Glutamatergic neuron (in vitro differentiated cells): ENCODE measurements around the gene PICK1. TPM values are rescaled to one million over a fixed set of nuclear protein-coding genes. Genes with fewer than 3 reads are reported as not detected.

Source experiments
- DNase-seq: peaks from one replicate; pipeline ENCODE4 v3.0.0; 2022
- H3K27ac Mint-ChIP-seq: one replicate; pipeline ENCODE4 v1.8.0; 2020; ENCODE audit warnings: mild to moderate bottlenecking, mixed read lengths, inconsistent platforms; ENCODE audit not compliant: unreplicated experiment
- H3K27me3 Mint-ChIP-seq: one replicate; pipeline ENCODE4 v1.8.0; 2020; ENCODE audit warnings: mild to moderate bottlenecking, moderate library complexity, mixed read lengths, inconsistent platforms; ENCODE audit not compliant: unreplicated experiment
- H3K36me3 Mint-ChIP-seq: one replicate; pipeline ENCODE4 v1.8.0; 2020; ENCODE audit warnings: mild to moderate bottlenecking, mixed read lengths, inconsistent platforms; ENCODE audit not compliant: unreplicated experiment
- H3K4me1 Mint-ChIP-seq: one replicate; pipeline ENCODE4 v1.8.0; 2020; ENCODE audit warnings: mild to moderate bottlenecking, low read depth, mixed read lengths, inconsistent platforms; ENCODE audit not compliant: unreplicated experiment
- H3K4me3 Mint-ChIP-seq: one replicate; pipeline ENCODE4 v1.8.0; 2020; ENCODE audit warnings: mild to moderate bottlenecking, mixed read lengths, inconsistent platforms; ENCODE audit not compliant: unreplicated experiment
- H3K9me3 Mint-ChIP-seq: one replicate; pipeline ENCODE4 v1.8.0; 2020; ENCODE audit warnings: mild to moderate bottlenecking, moderate library complexity, mixed read lengths, inconsistent platforms; ENCODE audit not compliant: unreplicated experiment
- CTCF ChIP-seq: fragments of 200-600 bp; sonication (generic); IDR thresholded peaks from one replicate; pipeline ENCODE4 v1.5.0; 2021; ENCODE audit not compliant: partially characterized antibody, unreplicated experiment
- total RNA-seq: library from RNA; stranded (reverse); fragmentation: NEBNext Ultra II Directional; extraction: Animal tissue kit (Norgen Biotek cat#: 25700); gene quantifications from one replicate; pipeline ENCODE4 v1.2.1, GENCODE V29; 2021; ENCODE audit not compliant: unreplicated experiment

Gene PICK1
- total RNA-seq, 1 donor from 2014 or later, result 44.8 TPM

DNA sequence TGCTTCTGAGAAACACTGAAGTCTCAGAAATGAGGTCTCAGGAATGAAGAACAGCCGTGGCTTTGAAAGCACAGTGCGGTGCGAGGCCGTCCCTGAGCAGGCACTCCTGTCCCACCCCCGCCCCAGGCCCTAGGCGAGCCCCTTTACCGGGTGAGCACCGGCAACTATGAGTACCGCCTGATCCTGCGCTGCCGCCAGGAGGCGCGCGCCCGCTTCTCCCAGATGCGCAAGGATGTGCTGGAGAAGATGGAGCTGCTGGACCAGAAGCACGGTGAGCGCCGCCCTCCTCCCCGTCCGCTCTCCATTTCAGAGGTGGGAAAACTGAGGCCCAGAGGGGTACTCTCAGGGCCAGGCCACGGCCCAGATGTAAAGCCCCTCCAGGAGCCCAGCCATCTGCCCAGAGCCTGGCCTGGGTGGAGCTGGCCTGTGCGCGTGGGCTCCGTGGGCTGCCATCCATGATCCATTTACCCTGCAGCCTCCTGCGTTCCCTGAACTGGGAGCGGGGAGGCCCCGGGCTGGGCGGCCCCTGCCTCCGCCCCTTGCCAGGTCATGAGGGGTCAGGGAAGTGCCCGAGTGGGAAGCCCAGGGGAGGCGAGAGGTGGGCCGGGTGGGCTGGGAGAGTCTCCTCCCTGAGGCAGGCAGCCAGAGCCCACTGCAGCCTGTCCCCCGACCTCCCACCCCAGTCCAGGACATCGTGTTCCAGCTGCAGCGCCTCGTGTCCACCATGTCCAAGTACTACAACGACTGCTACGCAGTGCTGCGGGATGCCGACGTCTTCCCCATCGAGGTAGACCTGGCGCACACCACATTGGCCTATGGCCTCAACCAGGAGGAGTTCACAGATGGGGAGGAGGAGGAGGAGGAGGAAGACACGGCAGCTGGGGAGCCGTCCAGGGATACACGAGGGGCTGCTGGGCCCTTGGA lies 17.2 kb downstream of the PICK1 start:
- peak; percentile 79 for DNase-seq
- peak overlapping the region; percentile 23 for H3K27ac Mint-ChIP-seq

DNA sequence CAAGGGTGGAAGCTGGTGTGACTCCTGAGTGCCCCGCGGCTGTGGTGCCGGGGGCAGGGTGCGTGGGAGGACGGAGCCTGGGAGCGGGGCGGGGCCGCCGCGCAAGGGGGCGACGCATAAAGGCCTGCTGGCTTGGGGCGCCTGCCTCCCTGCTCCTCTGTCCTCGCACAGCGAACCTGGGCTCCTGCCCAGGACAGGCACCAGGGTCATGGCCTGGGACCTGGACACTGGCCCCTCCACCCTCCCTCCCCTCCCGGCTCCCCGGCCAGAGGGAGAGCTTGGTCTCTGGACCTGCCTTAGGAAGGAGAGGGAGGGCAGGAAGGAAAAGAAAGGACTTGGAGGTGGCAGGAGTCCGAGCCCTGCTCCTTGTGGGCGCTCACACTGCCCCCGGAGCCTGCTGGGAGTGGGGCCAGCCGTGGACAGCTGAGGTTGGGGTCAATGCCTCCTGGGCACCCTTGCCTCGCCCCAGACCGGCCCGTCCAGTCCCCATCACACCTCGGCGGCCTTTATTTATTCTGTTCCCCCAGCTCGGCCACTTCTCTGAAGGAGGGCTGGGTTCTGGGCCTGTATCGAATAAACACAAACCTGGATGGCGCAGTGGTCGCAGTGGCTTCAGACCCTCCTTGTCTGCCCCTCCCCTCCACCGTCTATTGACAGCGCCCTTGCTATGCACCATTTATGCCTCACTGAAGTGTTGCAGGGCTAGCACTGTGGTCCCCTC lies 18.1 kb downstream of the PICK1 start:
- TF ChIP-seq CTCF, result no peak
- Mint-ChIP-seq H3K27ac (no peak overlapping the region), H3K9me3 (peaks cover 8% of the 10 kb centered on the region)

More for the DNA sequence above, 17.2 kb downstream of the PICK1 start:
- H3K9me3 Mint-ChIP-seq, result peaks cover 7% of the 10 kb centered on the region
- peaks cover 18% of the 10 kb centered on the region for H3K4me1 Mint-ChIP-seq
- H3K27me3 Mint-ChIP-seq, result peaks cover 10% of the 10 kb centered on the region
- no peaks in the 10 kb centered on the region for H3K36me3 Mint-ChIP-seq
- no peak overlapping the region for H3K4me3 Mint-ChIP-seq
- peak; percentile 66 for TF ChIP-seq CTCF

GRCh38 chr22:38075961-38076360 lies 18.8 kb downstream of the PICK1 start:
- H3K4me3 Mint-ChIP-seq, result no peak overlapping the region
- H3K4me1 Mint-ChIP-seq, result peaks cover 4% of the 10 kb centered on the region
- no peak overlapping the region for H3K27ac Mint-ChIP-seq
- no peaks in the 10 kb centered on the region for H3K36me3 Mint-ChIP-seq
- peaks cover 10% of the 10 kb centered on the region for H3K27me3 Mint-ChIP-seq
- no peak for DNase-seq
- H3K9me3 Mint-ChIP-seq, result peaks cover 8% of the 10 kb centered on the region
- no peak for TF ChIP-seq CTCF

More for the DNA sequence above, 18.1 kb downstream of the PICK1 start:
- Mint-ChIP-seq H3K27me3 (peaks cover 10% of the 10 kb centered on the region), H3K4me1 (peaks cover 9% of the 10 kb centered on the region), H3K4me3 (no peak overlapping the region), H3K36me3 (no peaks in the 10 kb centered on the region)
- no peak for DNase-seq

GRCh38 chr22:38077096-38077495 lies 19.9 kb downstream of the PICK1 start:
- DNase-seq, result no peak
- Mint-ChIP-seq H3K27ac (no peak overlapping the region), H3K36me3 (no peaks in the 10 kb centered on the region), H3K4me3 (peak overlapping the region; percentile 50), H3K9me3 (peaks cover 5% of the 10 kb centered on the region), H3K27me3 (peaks cover 8% of the 10 kb centered on the region), H3K4me1 (peaks cover 4% of the 10 kb centered on the region)
- TF ChIP-seq CTCF, result no peak
